Activated effector memory CD4-positive, alpha-beta T cell treated with anti-CD3 and anti-CD28 coated beads, Interleukin-2, amount 50 U/mL, for 16 hours (primary cell): ENCODE measurements around the gene DIS3L2.
A peak's percentile ranks its signal among the peaks of the same experiment; 100 is the strongest.
"Not testable (repeated sequence)": the region's sequence is repeated elsewhere in the genome, so short reads cannot be mapped to it uniquely, and the experiment has no call there.

ENCODE experiments used
- DNase-seq: peaks from one replicate; pipeline ENCODE4 v3.0.0-alpha.2; 2020

The DIS3L2 gene

DNA sequence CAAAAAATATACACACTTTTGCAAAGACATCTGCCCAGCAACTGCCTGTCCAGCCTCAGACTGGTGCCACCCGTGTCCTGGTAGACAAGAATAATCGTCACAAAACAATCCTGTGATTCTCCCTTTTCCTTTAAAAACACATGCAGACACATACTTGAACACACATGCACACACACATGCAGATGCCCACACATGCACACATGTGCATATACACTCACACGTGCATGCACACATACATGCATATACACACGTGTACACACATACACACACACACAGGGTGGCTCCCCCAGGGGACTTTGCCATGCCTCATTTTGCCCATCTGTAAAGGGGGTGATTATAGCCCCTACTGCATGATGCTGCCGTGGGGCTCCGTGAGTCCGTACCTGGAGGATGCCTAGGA is 392.1 kb downstream of the DIS3L2 start:
- DNase-seq = peak; percentile 8

- peak; percentile 47 for DNase-seq
These were observed 392.6 kb downstream of the DIS3L2 start for GRCh38 chr2:232354069-232354468.

DNA sequence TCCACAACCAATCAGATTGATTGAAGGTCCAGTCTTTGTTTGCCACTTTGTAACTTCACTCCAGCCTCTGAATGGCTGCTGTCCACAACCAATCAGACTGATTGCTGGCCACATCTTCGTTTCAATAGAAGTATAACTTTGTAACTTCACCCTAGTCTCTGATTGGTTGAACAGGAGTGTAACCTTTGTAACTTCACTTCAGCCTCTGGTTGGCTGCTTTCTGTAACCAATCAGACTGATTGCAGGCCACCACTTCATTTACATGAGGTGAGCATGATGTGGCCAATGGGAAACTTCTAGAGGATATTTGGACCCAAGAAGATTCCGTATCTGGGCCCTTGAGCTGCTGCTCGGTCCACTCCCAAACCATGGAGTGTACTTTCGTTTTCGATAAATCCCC is 400.1 kb downstream of the DIS3L2 start:
- DNase-seq = no peak

GRCh38 chr2:232362174-232362900 is 400.8 kb downstream of the DIS3L2 start:
- no peak for DNase-seq

- DNase-seq = not testable (repeated sequence)
These were observed 401.7 kb downstream of the DIS3L2 start for GRCh38 chr2:232363064-232363783.

- DNase-seq = no peak
These were observed 402.5 kb downstream of the DIS3L2 start for GRCh38 chr2:232363784-232364615.

GRCh38 chr2:232364806-232365594 is 403.5 kb downstream of the DIS3L2 start:
- DNase-seq = not testable (repeated sequence)

GRCh38 chr2:232365621-232366321 is 404.3 kb downstream of the DIS3L2 start:
- DNase-seq = no peak

GRCh38 chr2:232366461-232366860 is 404.9 kb downstream of the DIS3L2 start:
- not testable (repeated sequence) for DNase-seq

DNA sequence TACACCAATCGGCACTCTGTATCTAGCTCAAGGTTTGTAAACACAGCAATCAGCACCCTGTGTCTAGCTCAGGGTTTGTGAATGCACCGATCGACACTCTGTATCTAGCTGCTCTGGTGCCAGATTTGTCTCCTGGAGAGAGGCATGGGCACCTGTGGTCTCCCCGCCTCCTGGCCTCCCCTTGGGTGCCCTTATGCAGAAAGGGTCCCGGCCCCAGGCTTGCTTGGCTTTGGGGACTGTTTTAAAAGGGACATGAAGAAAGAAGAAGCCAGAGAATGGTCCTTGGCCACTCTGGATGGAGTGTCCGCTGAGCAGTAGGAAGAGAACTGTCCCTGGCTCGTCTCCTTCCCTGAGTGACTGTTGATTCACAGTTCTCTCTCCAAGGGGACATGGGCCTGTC is 405.5 kb downstream of the DIS3L2 start:
- DNase-seq = no peak

- DNase-seq = no peak
These were observed 406.2 kb downstream of the DIS3L2 start for GRCh38 chr2:232367591-232368233.

- DNase-seq = no peak
These were observed 406.8 kb downstream of the DIS3L2 start for GRCh38 chr2:232368311-232368731.

- no peak for DNase-seq
These were observed 407.8 kb downstream of the DIS3L2 start for GRCh38 chr2:232369126-232369951.

DNA sequence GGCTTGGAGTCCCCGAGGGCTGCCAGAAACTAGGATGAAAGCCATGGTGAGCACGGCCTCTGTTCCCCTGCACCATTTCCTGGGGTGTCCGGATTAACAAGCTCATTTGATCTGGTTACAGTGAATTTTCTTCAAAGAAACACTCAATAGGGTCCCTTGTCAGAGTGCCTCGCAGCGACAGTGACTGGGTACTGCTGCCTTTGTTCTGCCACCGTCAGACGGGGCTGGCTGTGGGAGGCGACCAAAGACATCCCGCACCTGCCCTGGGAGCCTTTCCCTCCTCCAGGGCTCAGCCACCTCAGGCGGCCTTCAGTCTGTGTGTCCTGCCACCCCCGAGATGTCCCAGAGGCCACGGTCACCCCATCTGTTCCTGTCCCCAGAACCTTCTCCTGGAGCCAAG is 408.5 kb downstream of the DIS3L2 start:
- DNase-seq = not testable (repeated sequence)

- no peak for DNase-seq
These were observed 411.0 kb downstream of the DIS3L2 start for GRCh38 chr2:232372231-232373208.

- no peak for DNase-seq
These were observed 412.8 kb downstream of the DIS3L2 start for GRCh38 chr2:232374356-232374755.

- no peak for DNase-seq
These were observed 413.7 kb downstream of the DIS3L2 start for GRCh38 chr2:232375164-232375563.

- DNase-seq = no peak
These were observed 414.7 kb downstream of the DIS3L2 start for GRCh38 chr2:232376260-232376659.

DNA sequence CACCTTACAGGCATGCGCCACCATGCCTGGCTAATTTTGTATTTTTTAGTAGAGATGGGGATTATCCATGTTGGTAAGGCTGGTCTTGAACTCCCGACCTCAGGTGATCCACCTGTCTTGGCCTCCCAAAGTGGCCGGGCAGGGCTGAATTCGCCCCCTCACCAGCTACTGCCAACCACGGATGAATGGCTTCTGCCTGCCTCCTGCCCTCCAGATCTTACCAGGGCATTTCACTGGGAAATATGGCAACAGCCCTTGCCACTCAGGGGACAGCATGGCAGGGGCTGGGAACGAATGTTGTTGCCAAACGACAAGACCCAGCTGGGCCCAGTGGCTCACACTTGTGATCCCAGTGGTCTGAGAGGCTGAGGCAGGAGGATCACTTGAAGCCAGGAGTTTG is 415.2 kb downstream of the DIS3L2 start:
- DNase-seq = no peak
